ENCODE data around the gene RASSF4.

RASSF4 gene

GRCh38 chr10:44928462-44928861 is 31.1 kb upstream of the RASSF4 start:
- DNase-seq: no peak

GRCh38 chr10:44929356-44930255 is 30.0 kb upstream of the RASSF4 start:
- DNase-seq: peak; percentile 49

- DNase-seq: peak; percentile 44
Measured at GRCh38 chr10:44930904-44931620, 28.5 kb upstream of the RASSF4 start.

- peak; percentile 44 for DNase-seq
Measured at GRCh38 chr10:44931621-44932516, 27.7 kb upstream of the RASSF4 start.

- DNase-seq: peak; percentile 95
Measured at GRCh38 chr10:44932517-44933450, 26.8 kb upstream of the RASSF4 start.

- DNase-seq: peak; percentile 63
Measured at GRCh38 chr10:44933451-44934321, 25.9 kb upstream of the RASSF4 start.

GRCh38 chr10:44934416-44935200 is 25.0 kb upstream of the RASSF4 start:
- no peak for DNase-seq

GRCh38 chr10:44935201-44935965 is 24.2 kb upstream of the RASSF4 start:
- DNase-seq: peak; percentile 98

GRCh38 chr10:44935966-44936295 is 23.7 kb upstream of the RASSF4 start:
- no peak for DNase-seq

GRCh38 chr10:44936314-44936975 is 23.2 kb upstream of the RASSF4 start:
- no peak for DNase-seq

- DNase-seq: no peak
Measured at GRCh38 chr10:44937196-44938005, 22.2 kb upstream of the RASSF4 start.

GRCh38 chr10:44938956-44939355 is 20.6 kb upstream of the RASSF4 start:
- no peak for DNase-seq

- DNase-seq: no peak
Measured at GRCh38 chr10:44939691-44940401, 19.8 kb upstream of the RASSF4 start.

GRCh38 chr10:44944354-44944753 is 15.2 kb upstream of the RASSF4 start:
- no peak for DNase-seq

- DNase-seq: peak; percentile 25
Measured at GRCh38 chr10:44946205-44946604, 13.4 kb upstream of the RASSF4 start.

- peak; percentile 58 for DNase-seq
Measured at GRCh38 chr10:44947371-44948152, 12.0 kb upstream of the RASSF4 start.
